Right ventricle myocardium inferior (tissue), 1 donor: ENCODE measurements around the gene PPRC1. TPM values are rescaled to one million over a fixed set of nuclear protein-coding genes. Genes with fewer than 3 reads are reported as not detected.
A peak's percentile ranks its signal among the peaks of the same experiment; 100 is the strongest.
"Not testable (repeated sequence)": the region's sequence is repeated elsewhere in the genome, so short reads cannot be mapped to it uniquely, and the experiment has no call there.

Experiments
- ATAC-seq: fragments of 200-7000 bp; cut with Tn5 transposase; one replicate; pipeline ENCODE4 v1.9.1; 2020; ENCODE audit warnings: mild to moderate bottlenecking, moderate library complexity
- DNase-seq: peaks from one replicate; pipeline ENCODE4 v3.0.0; 2021; ENCODE audit errors: missing footprints
- intact Hi-C: fragments of 100-400 bp; cut with DNase I; formaldehyde crosslinking; loops from one replicate; pipeline ENCODE4 v1.11.0; 2022
- total RNA-seq: library from RNA; stranded (reverse); fragmentation: NEBNext Ultra II Directional; extraction: Animal tissue kit (Norgen Biotek cat#: 25700); gene quantifications from one replicate; pipeline ENCODE4 v1.2.1, GENCODE V29; 2021
- donor health status: DM: no; HTN: yes; CAD: no; lungs with severe emphysema.

PPRC1 gene
- total RNA-seq, 1 donor from 2014 or later, result 14.3 TPM

DNA sequence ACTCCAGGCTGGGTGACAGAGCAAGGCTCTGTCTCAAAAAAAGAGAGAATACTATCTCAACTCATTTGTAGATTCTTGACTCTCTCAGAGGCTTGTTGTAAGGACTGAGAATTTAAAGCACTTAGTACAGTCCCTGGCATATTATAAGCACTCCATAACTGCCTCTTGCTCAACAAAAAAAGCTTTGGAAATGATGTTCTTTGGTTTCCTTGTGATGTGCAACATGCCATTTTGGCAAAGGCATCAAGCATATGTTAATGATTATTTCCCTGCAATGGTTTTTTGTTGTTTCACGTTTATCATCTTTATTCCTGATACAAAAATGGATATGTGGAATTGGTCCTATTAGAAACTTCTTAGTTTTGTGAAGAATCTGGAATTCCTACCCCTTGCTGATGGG lies 35.0 kb downstream of the PPRC1 start:
- intact Hi-C loops, result loop anchor here (2.0 to 5.0 kb wide), 3 partner anchors 59 to 227 kb away; partner anchors contain the start of genes ELOVL3 and NFKB2
- DNase-seq, result no peak
- ATAC-seq, result no peak

DNA sequence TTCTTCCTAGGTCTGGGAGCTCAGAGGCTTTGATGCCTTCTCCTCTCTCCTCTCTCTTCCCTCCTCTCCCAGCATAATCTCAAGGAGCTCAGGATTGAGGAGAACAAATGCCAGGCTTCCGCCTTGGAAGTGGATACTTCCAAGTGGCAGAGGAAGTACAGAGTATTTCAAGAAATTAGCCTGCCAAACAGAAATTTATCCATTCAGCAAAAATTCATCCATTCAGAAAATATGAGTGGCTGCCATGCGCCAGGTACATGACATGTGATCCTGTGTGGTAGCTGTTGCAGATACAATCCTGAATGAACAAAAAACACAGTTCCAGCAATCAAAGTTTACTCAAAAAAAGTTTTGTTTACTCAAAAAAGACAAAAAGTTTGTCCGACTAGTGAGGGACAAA lies 37.8 kb downstream of the PPRC1 start:
- no peak for DNase-seq
- intact Hi-C loops, result no loop called here
- ATAC-seq, result no peak

DNA sequence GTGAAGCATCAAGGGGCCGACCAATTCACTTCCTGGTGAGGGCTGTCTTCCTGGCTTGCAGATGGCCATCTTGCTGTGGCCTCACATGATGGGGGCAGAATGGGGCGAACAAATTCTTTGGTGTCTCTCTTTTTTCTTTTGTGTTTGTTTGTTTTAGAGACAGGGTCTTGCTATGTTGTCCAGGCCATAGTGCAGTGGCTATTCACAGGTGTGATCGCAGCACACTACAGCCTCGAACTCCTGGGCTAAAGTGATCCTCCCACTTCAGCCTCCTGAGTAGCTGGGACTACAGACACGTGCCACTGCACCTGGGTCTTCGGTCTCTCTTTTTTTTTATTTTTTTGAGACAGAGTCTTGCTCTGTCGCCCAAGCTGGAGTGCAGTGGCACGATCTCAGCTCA lies 39.4 kb downstream of the PPRC1 start:
- ATAC-seq (no peak), DNase-seq (no peak)
- intact Hi-C loops, result no loop called here

DNA sequence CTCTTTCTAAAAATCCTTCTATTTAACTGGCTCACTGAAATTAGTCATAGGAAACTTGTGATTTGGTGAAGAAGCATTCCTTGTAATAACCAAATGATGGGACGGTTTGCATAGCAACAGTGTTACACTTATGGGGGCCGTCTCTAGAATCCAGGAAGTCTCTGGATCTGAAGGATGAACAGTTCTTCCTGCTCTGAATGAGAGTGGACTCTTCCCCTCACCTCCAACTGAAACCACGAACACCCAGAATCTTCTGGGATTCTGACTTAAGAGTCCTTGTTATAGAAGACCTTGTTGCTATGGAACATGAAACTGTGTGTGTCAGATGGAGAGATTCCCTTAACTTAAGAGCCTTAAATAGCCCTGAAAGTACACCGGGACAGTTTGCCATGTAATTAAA lies 42.6 kb downstream of the PPRC1 start:
- ATAC-seq, result no peak
- intact Hi-C loops, result no loop called here
- no peak for DNase-seq

DNA sequence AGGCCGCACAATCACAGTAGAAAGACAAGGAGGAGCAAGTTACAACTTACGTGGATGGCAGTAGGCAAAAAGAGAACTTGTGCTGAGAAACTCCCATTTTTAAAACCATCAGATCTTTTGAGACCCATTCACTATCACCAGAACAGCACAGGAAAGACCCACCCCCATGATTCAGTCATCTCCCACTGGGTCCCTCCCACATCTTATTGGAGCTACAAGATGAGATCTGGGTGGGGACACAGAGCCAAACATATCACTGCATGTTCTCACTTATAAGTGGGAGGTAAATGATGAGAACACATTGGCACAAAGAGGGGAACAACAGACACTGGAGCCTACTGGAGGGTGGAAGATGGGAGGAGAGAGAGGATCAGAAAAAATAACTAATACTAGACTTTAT lies 51.8 kb downstream of the PPRC1 start:
- no peak for ATAC-seq

DNA sequence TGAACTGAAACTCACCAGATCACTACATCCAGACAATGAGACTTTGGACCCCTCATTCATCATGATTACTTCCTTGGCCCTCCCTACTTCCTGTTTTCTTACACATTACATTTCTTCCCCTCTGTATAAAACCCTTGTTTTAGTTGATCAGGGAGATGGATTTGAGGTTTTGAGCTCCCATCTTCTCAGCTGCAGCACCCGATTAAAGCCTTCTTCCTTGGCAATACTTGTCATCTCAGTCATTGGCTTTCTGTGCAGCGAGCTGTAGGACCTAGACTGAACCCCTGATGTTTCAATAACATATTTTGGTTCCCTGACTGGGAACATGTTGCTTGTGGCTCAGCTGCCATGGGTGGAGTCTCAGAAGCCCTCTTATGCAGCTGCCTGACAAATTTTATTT lies 52.4 kb downstream of the PPRC1 start:
- intact Hi-C loops, result no loop called here
- ATAC-seq (no peak), DNase-seq (no peak)

More for the DNA sequence above, 51.8 kb downstream of the PPRC1 start:
- no peak for DNase-seq
- intact Hi-C loops, result no loop called here

DNA sequence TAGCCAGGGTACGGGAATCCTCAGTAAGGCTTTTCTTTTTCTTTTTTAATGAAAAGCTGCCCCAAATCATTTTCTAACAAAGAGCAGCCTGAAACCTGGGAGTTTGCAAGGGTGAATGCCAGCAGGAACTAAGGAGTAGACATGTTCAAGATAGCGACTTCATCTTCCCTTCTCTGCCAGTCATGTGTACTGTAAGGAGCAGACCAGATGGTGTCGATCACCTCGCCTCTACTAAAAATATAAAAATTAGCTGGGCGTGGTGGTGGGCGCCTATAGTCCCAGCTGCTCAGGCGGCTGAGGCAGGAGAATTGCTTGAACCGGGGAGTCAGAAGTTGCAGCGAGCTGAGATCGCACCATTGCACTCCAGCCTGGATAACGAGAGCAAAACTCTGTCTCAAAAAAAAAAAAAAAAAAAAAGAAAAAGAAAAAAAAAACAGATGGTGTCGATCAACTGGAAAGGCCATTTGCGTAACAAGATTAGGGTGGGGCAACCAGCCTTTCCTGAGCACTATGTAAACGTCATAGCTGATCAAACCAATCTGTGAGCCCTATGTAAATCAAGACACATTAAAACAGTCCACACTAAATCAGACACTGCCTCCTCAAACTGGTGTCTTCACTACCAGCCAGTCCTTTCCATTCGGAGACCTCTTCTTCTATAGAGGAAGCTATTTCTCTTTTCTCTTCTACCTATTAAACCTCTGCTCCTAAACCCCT lies 53.1 kb downstream of the PPRC1 start:
- ATAC-seq (peak; percentile 84), DNase-seq (no peak)
- intact Hi-C loops, result no loop called here

DNA sequence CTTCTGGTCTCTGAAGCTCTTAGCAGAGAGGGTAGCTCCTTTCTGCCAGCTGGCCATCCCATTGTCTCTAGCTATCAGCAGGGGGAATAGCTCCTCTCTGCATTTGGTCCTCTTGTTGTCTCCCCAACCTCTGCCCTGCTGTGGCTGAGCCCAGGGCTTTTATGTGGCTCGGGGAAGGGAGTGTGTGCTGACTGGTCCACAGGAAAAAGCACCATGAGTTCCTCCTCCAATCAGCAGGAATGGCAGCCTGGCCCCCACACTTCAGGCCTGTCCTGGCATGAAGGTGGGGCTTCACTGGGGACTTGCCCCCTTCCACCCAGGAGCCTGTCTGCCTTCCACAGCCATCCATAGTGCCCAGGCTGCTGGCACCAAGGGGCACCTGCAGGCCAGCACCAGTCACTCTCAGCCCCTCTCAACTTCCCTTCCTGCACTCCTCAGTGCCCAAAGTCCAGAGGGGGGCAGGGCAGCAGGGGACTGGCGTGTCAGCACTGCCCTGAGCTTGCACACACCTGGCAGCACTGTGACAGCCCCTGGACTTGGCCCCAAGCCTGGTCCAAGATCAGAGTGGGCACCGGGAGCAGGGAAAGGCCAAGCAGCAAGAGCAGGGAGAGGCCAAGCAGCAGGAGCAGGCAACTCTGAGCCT lies 55.6 kb downstream of the PPRC1 start:
- ATAC-seq, result no peak

DNA sequence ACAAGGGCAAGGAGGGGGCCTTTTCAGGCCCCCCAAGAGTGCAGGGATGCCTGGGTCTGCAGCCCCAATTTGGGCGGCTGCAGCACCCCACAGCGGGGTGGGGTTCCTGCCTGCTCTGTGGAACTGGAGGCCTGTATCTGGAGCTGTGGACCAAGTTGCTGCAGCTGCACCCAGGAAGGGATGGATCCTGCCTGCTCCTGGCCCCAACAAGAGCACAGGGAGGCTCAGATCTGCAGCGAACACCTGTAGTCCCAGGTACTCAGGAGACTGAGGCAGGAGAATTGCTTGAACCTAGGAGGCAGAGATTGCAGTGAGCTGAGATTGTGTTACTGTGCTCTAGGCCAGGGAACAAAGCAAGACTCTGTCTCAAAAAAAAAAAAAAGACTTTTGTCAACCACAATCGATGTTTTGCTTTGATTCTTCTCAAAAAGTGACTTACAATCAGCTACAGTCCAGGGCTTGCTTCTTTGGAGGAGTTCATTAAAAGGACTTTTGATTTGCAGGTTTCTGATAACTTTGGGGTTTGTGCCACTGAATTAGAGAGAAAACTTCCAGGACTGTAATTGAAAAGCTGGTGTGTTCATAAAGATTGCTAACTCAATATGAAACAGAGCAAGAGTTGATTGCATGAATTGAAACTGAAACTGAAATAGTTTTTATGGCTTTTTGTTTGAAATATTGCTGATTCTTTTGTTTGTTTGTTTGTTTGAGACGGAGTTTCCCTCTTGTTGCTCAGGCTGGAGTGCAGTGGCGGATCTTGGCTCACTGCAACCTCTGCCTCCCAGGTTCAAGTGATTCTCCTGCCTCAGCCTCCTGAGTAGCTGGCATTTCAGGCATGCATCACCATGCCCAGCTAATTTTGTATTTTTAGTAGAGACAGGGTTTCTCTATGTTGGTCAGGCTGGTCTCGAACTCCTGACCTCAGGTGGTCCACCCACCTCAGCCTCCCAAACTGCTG lies 56.4 kb downstream of the PPRC1 start:
- intact Hi-C loops, DNase-seq, ATAC-seq: not testable (repeated sequence)

More for the DNA sequence above, 55.6 kb downstream of the PPRC1 start:
- intact Hi-C loops, result no loop called here
- no peak for DNase-seq

DNA sequence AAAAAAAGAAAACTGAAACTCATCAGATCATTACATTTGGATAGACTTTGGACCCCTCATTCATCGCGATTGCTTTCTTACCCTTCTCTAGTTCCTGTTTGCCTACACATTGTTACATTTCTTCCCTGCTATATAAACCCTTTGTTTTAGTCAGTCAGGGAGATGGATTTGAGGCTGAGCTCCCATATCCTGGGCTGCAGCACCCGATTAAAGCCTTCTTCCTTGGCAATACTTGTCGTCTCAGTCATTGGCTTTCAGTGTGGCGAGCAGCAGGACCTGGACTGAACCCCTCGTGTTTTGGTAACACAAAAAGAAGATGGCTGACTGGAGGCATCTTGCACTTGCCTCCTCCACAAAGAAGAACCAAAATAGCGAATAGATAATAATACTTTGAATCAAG lies 59.1 kb downstream of the PPRC1 start:
- no peak for DNase-seq
- intact Hi-C loops, result no loop called here
- ATAC-seq, result no peak

DNA sequence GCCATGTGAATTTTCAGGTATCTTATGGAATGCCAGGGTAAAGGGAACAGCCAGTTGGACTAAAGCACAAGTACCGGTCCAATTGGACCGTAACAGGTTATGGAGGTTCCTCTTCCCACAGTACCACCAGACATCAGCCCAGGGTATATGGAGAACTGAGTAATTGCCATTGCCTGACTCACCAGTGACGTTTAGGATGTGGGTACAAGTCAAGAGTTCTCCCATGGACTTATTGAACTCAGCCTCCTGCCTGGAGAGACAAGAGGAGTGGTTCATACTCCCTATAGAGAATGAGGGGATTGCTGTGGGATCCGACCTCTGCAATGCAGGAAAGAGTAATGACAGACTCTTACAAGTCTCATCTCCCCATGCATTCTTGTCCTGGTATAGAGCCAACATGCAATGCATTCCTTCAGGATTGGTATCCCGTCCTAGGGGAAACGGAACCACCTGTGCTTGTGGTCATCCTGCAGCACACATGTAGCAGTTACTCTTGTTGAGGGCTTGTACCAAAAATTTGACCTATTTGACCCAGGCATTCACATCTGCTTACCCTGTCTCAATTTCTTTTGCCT lies 62.5 kb downstream of the PPRC1 start:
- ATAC-seq, result no peak
- intact Hi-C loops, result no loop called here
- DNase-seq, result no peak

DNA sequence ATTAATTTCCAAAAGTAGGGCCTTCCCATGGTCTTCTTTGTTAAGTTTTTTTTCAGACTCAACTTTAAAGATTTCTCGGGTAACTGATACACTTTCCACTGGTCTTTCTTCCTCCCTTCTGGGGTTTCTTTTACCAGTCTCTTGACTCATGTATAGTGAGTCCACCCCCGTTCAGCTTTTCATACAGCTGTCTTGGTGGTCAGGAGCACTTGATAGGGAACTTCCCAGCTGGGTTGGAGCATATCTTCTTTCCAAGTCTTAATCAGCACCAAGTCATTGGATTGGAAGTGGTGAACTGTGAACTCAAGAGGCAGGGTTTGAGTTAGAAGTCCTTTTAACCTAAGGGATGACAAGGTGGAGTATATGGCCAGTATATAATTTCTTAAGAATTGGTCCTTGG lies 64.1 kb downstream of the PPRC1 start:
- no peak for ATAC-seq
- DNase-seq, result no peak
- intact Hi-C loops, result no loop called here

DNA sequence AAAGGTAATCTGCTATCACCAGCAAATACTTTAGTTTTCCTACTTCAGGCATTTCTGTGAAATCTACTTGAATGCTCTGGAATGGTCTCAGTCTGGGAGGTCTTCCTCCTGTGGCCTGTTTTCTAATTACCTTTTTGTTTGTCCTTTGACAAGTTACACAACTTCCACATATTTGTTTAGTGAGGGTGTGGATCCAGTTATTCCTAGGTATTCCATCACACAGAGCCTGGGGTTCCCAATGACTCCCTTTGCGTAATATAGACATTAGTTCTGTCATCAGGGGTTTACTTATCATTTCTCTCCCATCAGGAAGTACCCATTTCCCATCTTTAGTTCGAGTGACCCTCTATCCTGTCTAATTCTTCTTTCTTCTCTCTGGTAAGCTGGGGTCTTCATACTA lies 65.2 kb downstream of the PPRC1 start:
- intact Hi-C loops, result no loop called here
- no peak for DNase-seq

More for the DNA sequence above, 65.2 kb downstream of the PPRC1 start:
- ATAC-seq, result no peak

Other genes starting within 250 kb of the PPRC1 start
- 51.9 TPM for gene ARMH3, start 76.9 kb upstream of the PPRC1 start, total RNA-seq
- 11.0 TPM for gene HPS6, start 67.7 kb upstream of the PPRC1 start, total RNA-seq
- gene LDB1, start 12.7 kb upstream of the PPRC1 start, total RNA-seq, result 56.5 TPM
- gene NOLC1, start 19.3 kb downstream of the PPRC1 start, total RNA-seq, result 25.8 TPM
- not detected for gene ELOVL3, start 93.3 kb downstream of the PPRC1 start, total RNA-seq
- gene PITX3, start 108.5 kb downstream of the PPRC1 start, total RNA-seq, result 1.8 TPM
- gene GBF1, start 112.5 kb downstream of the PPRC1 start, total RNA-seq, result 44.0 TPM